CD4-positive, alpha-beta T cell (primary cell): Measurements from ENCODE around the gene TCFL5. TPM values are rescaled to one million over a fixed set of nuclear protein-coding genes. Genes with fewer than 3 reads are reported as not detected.

Experiments used
- ATAC-seq: fragments of 200-7000 bp; cut with Tn5 transposase; one replicate; pipeline ENCODE4 v1.10.0; 2022; ENCODE audit warnings: mild to moderate bottlenecking; ENCODE audit not compliant: poor library complexity
- CTCF ChIA-PET: fragments of 350-600 bp; sonication (Branson Sonifier 250); formaldehyde crosslinking; loops from one replicate; lab custom pipeline; 2021; ENCODE audit warnings: antibody characterized with exemption, inconsistent platforms; lab: Charles Lee
- POLR2A ChIA-PET: fragments of 350-600 bp; sonication (Branson Sonifier 250); formaldehyde crosslinking; loops from one replicate; lab custom pipeline; 2021; ENCODE audit warnings: antibody characterized with exemption, inconsistent platforms; lab: Charles Lee
- DNase-seq, 14 experiments: peaks; one replicate each; pipeline ENCODE4 v3.0.0-alpha.2; 2013 to 2020; ENCODE audit warnings: mixed read lengths in 2 of 14
- H3K27ac ChIP-seq, 2 donors: one replicate each; pipeline versions ENCODE4 v1.5.1 to v1.7.0; 2013; ENCODE audit warnings: low read length in 2 of 2, low read depth in 1 of 2, mild to moderate bottlenecking in 1 of 2
- H3K27me3 ChIP-seq, 2 experiments: 1 replicate in 1 of 2; 2 replicates in 1 of 2; pipeline versions ENCODE4 v1.6.1 to v1.7.0; 2013; ENCODE audit warnings: low read length in 2 of 2, control low read depth in 1 of 2, mild to moderate bottlenecking in 1 of 2, moderate library complexity in 1 of 2; ENCODE audit not compliant: insufficient read depth in 2 of 2, control insufficient read depth in 1 of 2
- H3K36me3 ChIP-seq: one replicate; pipeline ENCODE4 v1.6.1; 2013; ENCODE audit warnings: low read length, control low read depth; ENCODE audit not compliant: insufficient read depth
- H3K4me1 ChIP-seq: one replicate; pipeline ENCODE4 v1.6.1; 2013; ENCODE audit warnings: low read length, control low read depth; ENCODE audit not compliant: insufficient read depth
- H3K4me3 ChIP-seq: one replicate; pipeline ENCODE4 v1.5.1; 2013; ENCODE audit warnings: mild to moderate bottlenecking, low read length, moderate library complexity
- H3K9me3 ChIP-seq, 2 experiments: 1 replicate in 1 of 2; 2 replicates in 1 of 2; pipeline versions ENCODE4 v1.6.1 to v1.7.0; 2013; ENCODE audit warnings: low read length in 2 of 2, mild to moderate bottlenecking in 2 of 2, control low read depth in 1 of 2, moderate library complexity in 1 of 2; ENCODE audit not compliant: control insufficient read depth in 1 of 2, insufficient read depth in 1 of 2
- H3K27ac Mint-ChIP-seq: one replicate; pipeline ENCODE4 v1.8.0; 2020; ENCODE audit warnings: mixed read lengths
- H3K27me3 Mint-ChIP-seq: one replicate; pipeline ENCODE4 v1.8.0; 2021; ENCODE audit warnings: mixed read lengths
- H3K36me3 Mint-ChIP-seq: one replicate; pipeline ENCODE4 v1.8.0; 2021; ENCODE audit warnings: low read depth, mixed read lengths
- H3K4me1 Mint-ChIP-seq: one replicate; pipeline ENCODE4 v1.8.0; 2021; ENCODE audit warnings: low read depth, mixed read lengths
- H3K4me3 Mint-ChIP-seq: one replicate; pipeline ENCODE4 v1.8.0; 2020; ENCODE audit warnings: mild to moderate bottlenecking, mixed read lengths
- H3K9me3 Mint-ChIP-seq: one replicate; pipeline ENCODE4 v1.8.0; 2020; ENCODE audit warnings: mixed read lengths
- CTCF ChIP-seq: fragments of 200-600 bp; IDR thresholded peaks from one replicate; pipeline ENCODE4 v1.8.0; 2022; ENCODE audit warnings: antibody characterized with exemption, mild to moderate bottlenecking
- intact Hi-C, 2 experiments: fragments of 100-400 bp; cut with DNase I in 1 of 2; cut with micrococcal nuclease in 1 of 2; formaldehyde crosslinking; loops; one replicate each; pipeline versions ENCODE4 v1.15.1 to v1.9.0; 2023 to 2025; cut with DNase I, micrococcal nuclease
- total RNA-seq, 174 experiments: library from RNA in 2 of 174; stranded (reverse) in 2 of 174; gene quantifications; one replicate each; pipeline ENCODE4 v1.2.3 and lab custom pipeline; 2021 to 2026

TCFL5 gene
- total RNA-seq, 2 experiments from 2014 or later = 5.9 to 6.3 TPM

- peaks cover 23% of the 10 kb centered on the region for H3K27me3 Mint-ChIP-seq
- ATAC-seq (no peak), DNase-seq (no peak)
- H3K9me3 Mint-ChIP-seq = no peaks in the 10 kb centered on the region
- H3K4me3 Mint-ChIP-seq = peak overlapping the region; percentile 42
- H3K27ac Mint-ChIP-seq = peak overlapping the region; percentile 27
- Histone ChIP-seq H3K27me3 (peaks cover 44 to 47% of the 10 kb centered on the region in 2 experiments), H3K4me3 (no peak overlapping the region), H3K9me3 (peaks cover 0 to 22% of the 10 kb centered on the region in 2 experiments), H3K36me3 (peaks cover 25% of the 10 kb centered on the region), H3K4me1 (peaks cover 26% of the 10 kb centered on the region), H3K27ac (no peak overlapping the region)
- TF ChIP-seq CTCF = no peak
- ChIA-PET POLR2A (interaction anchor here (0.7 to 2.7 kb wide), 7 partner anchors 10 to 108 kb away, joined by 3 to 10 read pairs (median 4); partner anchors contain the start of genes MRGBP, OGFR and TCFL5), CTCF (no interaction called here)
- H3K4me1 Mint-ChIP-seq = peaks cover 12% of the 10 kb centered on the region
- H3K36me3 Mint-ChIP-seq = peaks cover 13% of the 10 kb centered on the region
- intact Hi-C loops = no loop called here
Observed at GRCh38 chr20:62815066-62815991, 46.3 kb downstream of the TCFL5 start.

GRCh38 chr20:62814709-62815065 is 46.9 kb downstream of the TCFL5 start:
- DNase-seq (no peak), ATAC-seq (no peak)
- H3K27ac ChIP-seq = no peak overlapping the region
- no peak overlapping the region for H3K4me3 ChIP-seq
- intact Hi-C loops = no loop called here
- Mint-ChIP-seq H3K27me3 (peaks cover 23% of the 10 kb centered on the region), H3K9me3 (no peaks in the 10 kb centered on the region), H3K4me1 (peaks cover 12% of the 10 kb centered on the region), H3K4me3 (peak overlapping the region; percentile 38), H3K27ac (no peak overlapping the region), H3K36me3 (peaks cover 15% of the 10 kb centered on the region)
- POLR2A ChIA-PET = interaction anchor here (0.7 to 2.7 kb wide), 5 partner anchors 10 to 107 kb away, joined by 3 to 10 read pairs (median 4); partner anchors contain the start of genes MRGBP and OGFR
- peaks cover 31% of the 10 kb centered on the region for H3K36me3 ChIP-seq
- peaks cover 0 to 22% of the 10 kb centered on the region in 2 experiments for H3K9me3 ChIP-seq
- peaks cover 26% of the 10 kb centered on the region for H3K4me1 ChIP-seq
- no peak for TF ChIP-seq CTCF
- H3K27me3 ChIP-seq = peaks cover 43 to 45% of the 10 kb centered on the region in 2 experiments
- CTCF ChIA-PET = no interaction called here

GRCh38 chr20:62814060-62814708 is 47.4 kb downstream of the TCFL5 start:
- H3K4me3 ChIP-seq = no peak overlapping the region
- Mint-ChIP-seq H3K36me3 (peaks cover 20% of the 10 kb centered on the region), H3K27me3 (peaks cover 23% of the 10 kb centered on the region), H3K9me3 (no peaks in the 10 kb centered on the region), H3K4me3 (peak overlapping the region; percentile 38), H3K4me1 (peaks cover 12% of the 10 kb centered on the region), H3K27ac (no peak overlapping the region)
- intact Hi-C loops = no loop called here
- POLR2A ChIA-PET = interaction anchor here (0.9 to 2.7 kb wide), 4 partner anchors 9 to 41 kb away, joined by 3 to 10 read pairs (median 4); partner anchors contain the start of genes MRGBP and OGFR
- H3K27ac ChIP-seq = no peak overlapping the region
- H3K27me3 ChIP-seq = peaks cover 38 to 40% of the 10 kb centered on the region in 2 experiments
- CTCF ChIA-PET = interaction anchor here (0.5 kb wide), 1 partner anchor 55 kb away, joined by 3 read pairs; no protein-coding TSS in a partner anchor
- peaks cover 0 to 22% of the 10 kb centered on the region in 2 experiments for H3K9me3 ChIP-seq
- ATAC-seq (no peak), DNase-seq (no peak)
- no peak for TF ChIP-seq CTCF
- peaks cover 26% of the 10 kb centered on the region for H3K4me1 ChIP-seq
- peaks cover 36% of the 10 kb centered on the region for H3K36me3 ChIP-seq
